GDM1 (cell line): Measurements from ENCODE around the gene NDUFB10.

Experiments used
- DNase-seq: peaks from one replicate; lab custom pipeline; 2025; lab: John Stamatoyannopoulos, UW

NDUFB10 gene

DNA sequence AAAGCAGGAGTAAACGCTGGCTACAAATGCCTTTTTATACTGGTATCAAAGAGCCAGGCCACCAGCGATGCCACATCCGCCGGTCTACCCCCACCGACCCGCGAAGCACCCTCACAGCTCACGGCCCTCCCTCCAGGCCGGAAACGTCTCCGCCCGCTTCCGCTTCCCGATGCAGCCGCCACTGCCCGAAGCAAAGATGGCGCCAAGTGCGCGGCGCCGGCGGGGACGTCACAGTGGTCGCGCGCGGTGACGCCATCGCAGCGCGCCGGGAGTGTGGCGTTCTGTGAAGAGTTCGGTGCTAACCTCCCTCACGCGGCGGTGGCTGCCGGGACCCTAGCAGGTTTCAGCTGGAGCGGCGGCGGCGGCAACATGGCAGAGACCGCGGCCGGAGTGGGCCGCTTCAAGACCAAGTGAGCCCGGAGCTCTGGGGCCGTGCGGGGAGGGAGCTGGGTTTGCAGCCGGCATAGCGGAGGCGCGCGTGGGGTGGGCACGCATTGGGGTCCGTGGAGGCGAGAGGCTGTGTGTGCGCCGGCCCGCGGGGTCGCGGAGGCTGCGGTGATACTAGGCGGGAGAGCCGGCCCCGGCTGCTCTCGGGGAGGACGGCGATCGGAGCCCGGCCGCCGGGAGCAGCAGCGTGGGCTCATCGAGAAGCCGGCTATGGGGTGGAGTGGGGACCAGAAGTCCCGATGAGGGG lies 12.6 kb downstream of the NDUFB10 start, which contains the start of gene TBL3:
TBL3 (plus strand) TSS at position 258 of the 694 bp plus-strand sequence; CDS start at position 370, 112 bp downstream.
- peak; percentile 97 for DNase-seq

DNA sequence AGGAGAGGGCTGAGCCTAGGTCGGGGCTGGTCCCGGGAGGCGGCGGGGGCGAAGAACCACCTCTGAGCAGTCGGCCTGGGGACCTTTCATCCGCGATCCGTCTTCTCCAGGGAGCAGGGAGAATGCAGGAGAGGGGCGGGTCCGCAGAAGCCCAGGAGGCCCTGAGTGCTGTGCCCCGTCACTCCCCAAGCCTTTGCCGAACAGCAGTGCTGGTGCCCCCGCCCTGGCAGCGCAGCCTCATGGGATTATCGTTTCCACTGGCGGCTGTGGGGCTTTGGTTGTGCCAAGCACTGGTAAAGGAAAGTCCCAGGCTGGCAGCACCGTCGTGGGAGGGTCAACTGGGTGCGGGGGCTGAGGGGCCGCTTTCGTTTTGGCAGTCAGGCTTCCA lies 13.1 kb downstream of the NDUFB10 start:
- DNase-seq = no peak

DNA sequence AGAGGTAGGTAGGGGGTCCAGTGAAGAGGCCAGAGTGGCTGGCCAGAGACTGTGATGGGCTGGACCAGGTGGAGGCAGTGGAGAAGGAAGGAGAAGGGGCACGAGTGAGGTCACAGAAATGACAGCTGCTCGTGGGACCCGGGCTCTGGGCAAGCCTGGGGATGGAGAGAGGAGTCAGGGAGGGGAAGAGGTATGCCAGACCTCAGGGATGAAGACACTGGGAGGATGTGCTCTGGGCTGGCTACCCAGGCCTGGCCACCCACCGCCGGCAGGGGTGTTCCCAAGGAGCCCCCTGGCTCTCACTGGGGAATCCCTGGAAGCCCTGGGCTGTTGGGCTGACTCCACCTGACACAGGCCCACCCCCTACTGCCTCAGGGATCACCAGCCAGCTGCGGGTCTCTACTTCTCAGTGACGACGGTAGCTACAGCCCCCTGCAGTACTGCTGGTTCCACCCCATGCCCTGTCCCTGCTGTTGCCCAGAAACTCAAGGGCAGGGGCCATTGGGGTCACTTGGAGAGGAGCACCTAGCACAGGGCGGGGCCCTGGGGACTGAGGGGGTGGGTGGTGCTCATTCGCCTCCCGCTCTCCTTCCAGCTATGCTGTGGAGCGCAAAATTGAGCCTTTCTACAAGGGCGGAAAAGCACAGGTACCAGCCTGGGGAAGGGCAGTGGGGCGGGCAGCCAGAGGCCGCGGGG lies 14.3 kb downstream of the NDUFB10 start:
- no peak for DNase-seq

DNA sequence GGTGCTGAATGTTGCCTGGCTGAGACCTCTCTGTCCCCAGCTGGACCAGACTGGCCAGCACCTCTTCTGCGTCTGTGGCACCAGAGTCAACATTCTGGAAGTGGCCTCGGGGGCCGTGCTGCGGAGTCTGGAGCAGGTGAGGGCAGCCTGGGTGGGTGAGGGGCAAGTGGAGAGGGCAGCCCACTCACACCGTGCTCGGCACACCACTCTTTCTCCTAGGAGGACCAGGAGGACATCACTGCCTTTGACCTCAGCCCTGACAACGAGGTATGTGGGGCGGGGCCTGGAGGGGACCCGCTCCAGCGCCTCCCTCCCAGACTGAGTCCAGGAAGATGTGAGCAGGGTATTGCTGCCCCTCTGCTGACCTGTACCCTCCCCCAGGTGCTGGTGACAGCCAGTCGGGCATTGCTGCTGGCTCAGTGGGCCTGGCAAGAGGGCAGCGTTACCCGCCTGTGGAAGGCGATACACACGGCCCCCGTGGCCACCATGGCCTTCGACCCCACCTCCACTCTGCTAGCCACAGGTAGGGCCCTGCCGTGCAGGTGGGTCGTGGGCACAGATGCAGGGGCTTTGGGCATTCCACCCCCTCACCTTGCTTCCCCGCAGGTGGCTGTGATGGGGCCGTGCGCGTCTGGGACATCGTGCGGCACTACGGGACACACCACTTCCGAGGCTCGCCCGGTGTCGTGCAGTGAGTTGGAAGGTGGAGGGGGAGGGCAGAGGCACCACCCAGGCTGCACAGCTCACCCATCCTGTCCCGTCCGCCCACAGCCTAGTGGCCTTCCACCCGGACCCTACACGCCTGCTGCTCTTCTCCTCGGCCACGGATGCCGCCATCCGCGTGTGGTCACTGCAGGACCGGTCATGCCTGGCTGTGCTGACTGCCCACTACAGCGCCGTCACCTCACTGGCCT lies 15.1 kb downstream of the NDUFB10 start:
- no peak for DNase-seq

DNA sequence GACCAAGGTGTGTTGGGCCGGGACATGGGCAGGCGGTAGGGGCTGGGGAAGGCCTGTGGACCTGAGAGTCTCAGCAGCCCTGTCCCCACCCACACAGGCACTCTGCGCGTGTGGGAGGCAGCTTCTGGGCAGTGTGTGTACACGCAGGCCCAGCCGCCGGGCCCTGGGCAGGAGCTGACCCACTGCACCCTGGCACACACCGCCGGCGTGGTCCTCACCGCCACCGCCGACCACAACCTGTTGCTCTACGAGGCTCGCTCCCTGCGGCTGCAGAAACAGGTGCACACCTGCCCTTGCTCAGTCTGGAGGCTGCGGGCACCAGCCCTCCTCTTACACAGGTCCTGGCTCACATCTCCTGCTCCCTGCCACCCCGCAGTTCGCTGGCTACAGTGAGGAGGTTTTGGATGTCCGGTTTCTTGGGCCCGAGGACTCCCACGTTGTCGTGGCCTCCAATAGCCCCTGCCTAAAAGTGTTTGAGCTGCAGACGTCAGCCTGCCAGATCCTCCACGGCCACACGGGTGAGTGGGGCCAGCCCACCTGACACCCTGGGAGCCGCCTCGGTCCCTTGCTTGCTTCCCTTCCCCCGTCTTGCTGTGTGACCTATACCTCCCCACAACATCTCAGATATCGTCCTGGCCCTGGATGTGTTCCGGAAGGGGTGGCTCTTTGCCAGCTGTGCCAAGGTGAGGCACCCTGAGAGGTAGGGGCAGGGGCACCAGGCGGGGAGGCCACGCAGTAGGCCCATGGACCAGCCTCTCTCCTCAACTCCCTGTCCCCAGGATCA lies 16.3 kb downstream of the NDUFB10 start:
- no peak for DNase-seq

DNA sequence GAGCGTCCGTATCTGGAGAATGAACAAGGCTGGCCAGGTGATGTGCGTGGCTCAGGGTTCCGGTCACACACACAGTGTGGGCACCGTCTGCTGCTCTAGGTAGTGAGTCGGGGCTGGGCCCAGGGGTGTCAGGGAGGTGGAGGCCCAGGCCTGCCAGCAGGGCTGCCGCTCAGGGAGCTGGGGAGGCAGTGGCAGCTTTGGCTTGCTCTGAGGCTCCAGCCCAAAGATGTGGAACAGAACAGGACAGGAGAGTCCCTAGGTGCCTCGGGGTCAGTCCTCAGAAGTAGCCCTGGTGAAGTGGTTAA lies 16.8 kb downstream of the NDUFB10 start:
- DNase-seq = no peak

DNA sequence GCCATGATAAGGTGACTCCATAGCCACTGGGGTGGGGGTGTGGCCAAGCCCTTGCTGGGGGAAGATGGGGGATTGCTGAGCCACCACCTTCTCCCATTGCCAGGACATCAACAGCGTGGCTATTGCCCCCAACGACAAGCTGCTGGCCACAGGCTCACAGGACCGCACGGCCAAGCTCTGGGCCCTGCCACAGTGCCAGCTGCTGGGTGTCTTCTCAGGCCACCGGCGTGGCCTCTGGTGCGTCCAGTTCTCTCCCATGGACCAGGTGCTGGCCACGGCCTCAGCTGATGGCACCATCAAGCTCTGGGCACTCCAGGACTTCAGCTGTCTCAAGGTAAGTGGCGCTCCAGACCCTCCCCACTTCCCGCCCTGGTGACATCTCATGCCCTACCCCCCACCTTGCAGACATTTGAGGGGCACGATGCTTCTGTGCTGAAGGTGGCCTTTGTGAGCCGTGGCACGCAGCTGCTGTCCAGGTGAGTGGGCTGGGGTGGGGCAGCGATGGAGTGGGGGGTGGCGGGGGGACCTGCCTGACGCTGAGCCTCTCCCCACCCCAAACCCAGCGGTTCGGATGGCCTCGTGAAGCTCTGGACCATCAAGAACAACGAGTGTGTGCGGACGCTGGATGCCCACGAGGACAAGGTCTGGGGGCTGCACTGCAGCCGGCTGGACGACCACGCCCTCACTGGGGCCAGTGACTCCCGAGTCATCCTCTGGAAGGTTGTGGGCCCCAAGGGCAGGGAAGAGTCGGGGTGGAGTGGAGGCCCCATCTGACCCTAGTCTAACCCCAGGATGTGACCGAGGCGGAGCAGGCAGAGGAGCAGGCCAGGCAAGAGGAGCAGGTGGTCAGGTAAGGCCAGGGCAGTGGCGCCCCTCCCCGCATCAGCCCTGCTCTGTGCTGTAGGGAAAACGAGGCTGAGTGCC lies 17.9 kb downstream of the NDUFB10 start:
- DNase-seq = no peak

DNA sequence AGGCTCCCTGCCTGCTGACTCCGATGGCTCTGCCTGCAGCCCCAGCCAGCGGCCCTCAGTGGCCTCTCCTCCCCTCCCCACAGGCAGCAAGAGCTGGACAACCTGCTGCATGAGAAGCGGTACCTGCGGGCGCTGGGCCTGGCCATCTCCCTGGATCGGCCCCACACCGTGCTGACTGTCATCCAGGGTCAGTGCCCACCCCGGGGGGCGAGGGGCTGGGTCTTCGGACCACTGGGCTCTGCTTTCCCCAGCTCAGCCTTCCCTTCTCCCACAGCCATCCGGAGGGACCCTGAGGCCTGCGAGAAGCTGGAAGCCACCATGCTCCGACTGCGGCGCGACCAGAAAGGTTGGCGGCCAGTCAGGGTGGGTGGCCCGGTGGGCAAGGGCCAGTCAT lies 18.5 kb downstream of the NDUFB10 start:
- DNase-seq = no peak

DNA sequence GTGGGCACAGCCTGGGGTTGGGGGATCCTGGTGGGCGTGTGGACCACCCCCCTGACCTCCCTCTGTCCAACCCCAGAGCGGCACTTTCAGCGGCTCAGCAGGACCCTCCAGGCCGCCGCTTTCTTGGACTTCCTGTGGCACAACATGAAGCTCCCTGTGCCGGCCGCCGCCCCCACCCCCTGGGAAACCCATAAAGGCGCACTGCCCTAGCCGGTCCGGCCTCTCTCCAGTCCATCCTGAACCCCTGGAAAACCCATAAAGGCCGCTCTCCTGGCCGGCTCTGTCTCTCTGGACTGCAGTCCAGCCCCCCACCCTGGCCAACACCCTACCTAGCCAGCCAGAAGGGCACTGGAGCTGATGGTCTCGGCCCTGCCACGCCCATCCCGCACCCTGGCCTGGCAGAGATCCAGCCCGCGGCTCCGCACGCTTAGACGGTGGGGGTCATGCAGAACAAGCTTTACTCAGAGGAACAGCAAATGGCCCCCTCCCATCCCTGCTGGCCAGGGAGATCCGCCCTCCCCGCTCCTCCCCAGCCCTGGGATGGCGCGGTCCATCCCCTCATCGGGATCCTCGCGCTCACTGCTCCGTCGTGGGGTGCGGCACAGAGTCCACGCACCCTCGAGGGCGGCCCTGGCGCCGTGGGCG lies 19.3 kb downstream of the NDUFB10 start:
- DNase-seq = no peak

DNA sequence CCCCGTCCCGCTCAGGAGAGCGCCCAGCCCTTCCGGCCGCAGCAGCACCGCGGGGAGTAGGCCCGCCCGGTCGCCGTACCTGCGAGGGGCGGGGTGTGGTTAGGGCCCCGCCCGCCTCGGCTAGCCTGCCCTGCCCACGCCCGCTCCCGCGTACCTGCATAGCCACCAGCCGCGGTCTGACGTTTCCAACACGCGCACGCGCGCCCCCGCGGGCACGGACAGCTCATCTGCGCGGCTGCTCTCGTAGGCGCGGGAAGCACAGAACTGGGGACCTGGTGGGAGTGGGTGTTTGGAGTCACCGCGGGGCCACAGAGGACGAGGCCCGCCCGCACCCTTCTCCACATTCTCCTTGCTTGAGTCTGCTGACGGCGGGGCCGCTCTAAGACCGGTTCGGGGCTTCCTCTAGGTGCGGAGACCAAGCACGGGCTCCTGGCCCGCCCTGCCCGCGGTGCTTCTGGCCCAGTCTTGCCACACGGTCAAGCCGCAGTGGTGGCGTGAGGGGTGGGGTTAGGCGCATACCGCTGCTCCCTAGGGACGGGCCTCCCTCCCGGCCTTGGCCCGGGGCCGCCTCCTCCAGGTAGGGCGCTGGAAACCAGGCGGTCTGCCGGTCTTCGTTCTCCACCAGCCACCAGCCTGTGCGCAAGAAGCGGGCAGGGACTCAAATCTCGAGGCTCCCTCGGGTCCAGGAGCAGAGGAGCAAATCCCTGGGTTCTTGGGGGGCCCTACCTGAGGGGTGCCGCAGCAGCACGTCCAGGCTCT lies 20.1 kb downstream of the NDUFB10 start:
- DNase-seq = no peak

DNA sequence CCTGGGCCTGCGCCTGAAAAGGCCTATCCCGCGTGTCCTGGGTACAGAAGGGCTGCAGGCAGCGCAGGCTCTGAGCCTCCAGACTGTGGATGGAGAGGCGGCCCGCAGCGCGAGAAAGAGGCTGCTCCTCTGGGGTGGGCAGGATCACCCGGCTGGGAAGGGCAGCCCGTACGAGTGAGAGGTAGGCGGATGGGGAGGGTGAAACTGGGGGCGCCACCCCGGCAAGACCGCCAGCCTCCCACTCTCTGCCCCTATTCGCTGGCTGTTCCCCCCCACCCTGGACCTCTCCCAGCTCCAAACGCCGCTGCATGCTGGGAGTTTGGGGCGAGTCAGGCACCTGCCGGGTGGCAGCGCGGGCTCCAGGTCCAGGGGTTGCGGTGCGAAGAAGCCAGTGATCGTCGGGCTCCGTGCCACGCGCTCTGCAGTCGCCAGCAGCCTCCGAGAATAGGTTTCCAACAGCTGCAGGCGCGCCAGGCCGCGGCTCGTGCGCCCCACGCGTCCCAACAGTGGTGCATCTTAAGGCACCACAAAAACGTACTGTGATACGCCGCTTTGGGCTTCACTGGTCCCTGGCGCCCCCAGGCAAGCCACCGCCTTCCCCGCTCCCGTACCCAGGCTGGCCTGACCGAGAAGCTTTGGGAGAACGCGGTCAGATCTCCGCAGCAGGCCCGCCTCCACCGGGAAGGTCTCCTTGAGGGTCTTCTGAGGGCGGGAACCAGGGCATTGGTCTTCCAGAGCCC lies 20.9 kb downstream of the NDUFB10 start:
- no peak for DNase-seq

DNA sequence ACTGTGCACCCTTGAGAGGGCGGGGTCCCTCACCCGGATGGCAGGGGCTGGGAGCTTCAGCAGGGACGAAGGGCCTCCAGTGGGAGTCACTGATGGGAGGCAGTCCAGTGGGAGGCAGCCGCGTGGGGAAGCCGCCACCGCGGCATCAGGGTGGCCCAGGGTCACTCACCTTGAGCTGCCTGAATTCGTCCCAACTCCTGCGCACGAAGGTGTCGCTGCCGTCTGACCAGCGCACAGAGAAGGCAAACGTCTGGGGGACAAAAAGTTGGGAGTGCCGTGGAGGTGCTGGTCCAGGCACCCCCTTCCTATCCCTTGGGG lies 21.4 kb downstream of the NDUFB10 start:
- DNase-seq = no peak

DNA sequence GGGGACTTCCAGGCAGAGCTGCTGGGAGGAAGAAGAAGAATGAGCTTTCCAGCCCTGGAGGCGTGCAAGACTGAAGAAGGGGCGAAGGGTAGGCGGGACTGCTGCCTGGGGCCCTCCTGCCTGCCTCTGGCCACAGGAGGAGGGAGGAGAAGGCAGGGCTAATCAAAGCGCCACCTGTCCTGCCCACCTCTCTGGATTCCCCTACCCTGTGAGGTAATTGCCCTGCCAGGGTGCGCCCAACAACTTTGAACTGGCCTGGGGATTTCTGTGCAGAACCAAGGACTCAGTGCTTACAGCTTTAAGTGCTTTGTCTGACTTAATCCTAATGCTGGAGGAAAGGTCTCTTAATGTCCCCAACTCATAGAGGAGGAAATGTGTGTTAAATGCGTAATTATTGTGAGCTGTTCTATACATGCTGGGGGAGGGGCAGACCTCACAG lies 22.1 kb downstream of the NDUFB10 start, which contains the start of gene NOXO1:
NOXO1 (minus strand) TSS at position 72 of the 439 bp plus-strand sequence. CDS start 290 bp downstream, outside the sequence.
- no peak for DNase-seq

DNA sequence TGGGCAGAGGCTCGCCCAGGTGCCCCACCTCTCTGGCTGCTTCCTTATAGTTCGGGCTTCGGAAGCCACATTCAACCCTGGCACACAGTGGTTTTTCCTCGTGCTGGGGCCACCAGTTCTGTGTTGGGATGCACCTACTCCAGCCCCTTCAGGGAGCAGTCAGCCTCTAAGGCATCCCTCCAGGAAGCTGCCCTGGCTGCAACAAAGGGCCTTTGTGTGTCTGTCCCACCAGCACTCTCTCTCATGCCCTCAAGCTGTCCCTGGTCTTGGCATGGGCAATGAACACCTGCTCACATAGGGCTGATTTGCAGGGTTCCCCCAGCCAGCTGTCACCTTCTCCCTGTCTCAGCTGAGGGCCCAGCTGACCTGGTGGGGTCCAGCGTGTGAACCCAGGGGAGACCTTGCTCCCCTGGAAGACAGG lies 22.7 kb downstream of the NDUFB10 start:
- DNase-seq = no peak

DNA sequence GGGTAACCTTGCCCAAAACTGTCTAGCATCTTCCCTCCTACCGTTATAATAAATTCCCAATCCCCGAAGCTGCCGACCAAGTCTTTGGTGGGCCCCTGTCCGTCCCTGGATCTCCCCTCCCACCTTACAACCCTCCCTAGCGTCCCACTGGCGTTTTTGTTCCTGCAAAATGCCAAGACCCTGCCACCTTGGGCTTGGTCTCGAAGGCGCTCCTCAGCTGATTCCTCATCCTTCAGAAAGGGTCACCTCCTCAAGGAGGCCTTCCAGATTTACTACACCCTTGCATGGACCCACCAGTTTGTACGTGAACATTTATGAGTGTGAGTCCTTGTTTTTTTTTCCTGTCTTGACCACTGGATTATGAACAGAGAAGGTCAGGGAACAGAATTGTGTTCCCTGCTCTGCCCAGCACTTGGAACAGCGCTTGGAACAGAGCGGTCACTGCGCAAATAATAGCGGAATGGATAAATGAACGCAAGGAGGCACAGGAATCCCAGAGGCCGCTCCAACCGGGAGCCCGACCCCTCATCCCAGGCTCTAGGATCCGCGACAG lies 23.7 kb downstream of the NDUFB10 start:
- DNase-seq = no peak

DNA sequence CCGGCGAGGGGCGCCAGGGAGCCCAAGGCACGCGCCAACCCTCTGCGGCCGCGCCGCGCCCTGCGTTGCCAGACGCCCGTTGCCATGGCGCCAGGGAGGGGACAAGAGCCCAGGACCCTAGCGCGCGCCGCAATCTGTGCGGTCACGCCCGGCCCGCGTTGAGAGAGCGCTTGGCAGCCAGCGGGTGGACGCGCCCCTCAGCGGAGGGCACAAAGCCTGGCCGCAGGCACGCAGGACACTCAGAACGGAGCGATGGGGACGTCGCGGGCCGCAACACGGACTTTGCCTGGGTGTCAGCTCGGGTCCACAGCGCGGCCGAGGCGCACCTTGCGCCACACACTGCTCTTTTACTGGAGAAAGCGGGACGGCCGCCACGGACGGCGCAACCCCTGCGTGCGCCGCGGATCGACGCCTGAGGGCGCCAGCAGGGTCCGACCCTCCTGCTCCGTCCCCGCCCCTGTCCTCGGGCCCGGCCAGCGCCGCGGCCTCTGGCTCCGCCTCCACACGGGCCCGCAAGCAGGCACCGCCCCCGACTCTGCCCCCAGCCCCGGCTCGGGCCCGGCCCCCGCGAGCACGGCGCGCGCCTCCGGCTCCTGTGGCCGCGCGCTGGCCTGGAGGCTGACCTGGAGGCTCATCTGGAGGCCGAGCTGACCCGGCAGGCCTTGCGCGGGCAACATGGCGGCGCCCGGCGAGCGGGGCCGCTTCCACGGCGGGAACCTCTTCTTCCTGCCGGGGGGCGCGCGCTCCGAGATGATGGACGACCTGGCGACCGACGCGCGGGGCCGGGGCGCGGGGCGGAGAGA lies 24.4 kb downstream of the NDUFB10 start, which contains the start of gene GFER:
GFER (plus strand) TSS at position 650 of the 803 bp plus-strand sequence; CDS start at position 676, 26 bp downstream.
- peak; percentile 92 for DNase-seq
